Mesenchymal stem cell (in vitro differentiated cells and primary cell): ENCODE measurements around the gene RABGAP1L.

Experiments
- DNase-seq: peaks from one replicate; pipeline ENCODE4 v3.0.0-alpha.2; 2013
- H2AFZ ChIP-seq: one replicate; pipeline ENCODE4 v1.6.1; 2013; ENCODE audit warnings: low read depth, mild to moderate bottlenecking, control low read depth, inconsistent platforms, low read length, moderate library complexity
- H2AK5ac ChIP-seq: 2 replicates; pipeline ENCODE4 v1.6.1; 2013; ENCODE audit warnings: low read length, moderate library complexity, mild to moderate bottlenecking, inconsistent platforms; ENCODE audit not compliant: severe bottlenecking
- H2BK120ac ChIP-seq: one replicate; pipeline ENCODE4 v1.6.1; 2013; ENCODE audit warnings: low read depth, mild to moderate bottlenecking, inconsistent platforms, low read length, moderate library complexity
- H2BK12ac ChIP-seq, 2 experiments: one replicate each; pipeline ENCODE4 v1.6.1; 2013; ENCODE audit warnings: inconsistent platforms in 2 of 2, low read length in 2 of 2, mild to moderate bottlenecking in 2 of 2, moderate library complexity in 2 of 2, control low read depth in 1 of 2
- H2BK15ac ChIP-seq: one replicate; pipeline ENCODE4 v1.6.1; 2013; ENCODE audit warnings: mild to moderate bottlenecking, low read depth, inconsistent platforms; ENCODE audit not compliant: poor library complexity, severe bottlenecking
- H2BK5ac ChIP-seq: 2 replicates; pipeline ENCODE4 v1.6.1; 2013; ENCODE audit warnings: low read depth, mild to moderate bottlenecking, low read length, control low read depth, inconsistent platforms; ENCODE audit not compliant: poor library complexity, severe bottlenecking
- H3K14ac ChIP-seq, 2 experiments: one replicate each; pipeline ENCODE4 v1.6.1; 2013; ENCODE audit warnings: inconsistent platforms in 2 of 2, low read length in 2 of 2, control low read depth in 1 of 2, mild to moderate bottlenecking in 1 of 2, moderate library complexity in 1 of 2
- H3K18ac ChIP-seq, 2 experiments: one replicate each; pipeline ENCODE4 v1.6.1; 2013; ENCODE audit warnings: inconsistent platforms in 2 of 2, low read length in 2 of 2, control low read depth in 1 of 2, low read depth in 1 of 2, mild to moderate bottlenecking in 1 of 2
- H3K23ac ChIP-seq, 2 experiments: one replicate each; pipeline ENCODE4 v1.6.1; 2013; ENCODE audit warnings: inconsistent platforms in 2 of 2, low read length in 2 of 2, mild to moderate bottlenecking in 2 of 2, moderate library complexity in 2 of 2, control low read depth in 1 of 2
- H3K27ac ChIP-seq: 2 replicates; pipeline ENCODE4 v1.5.1; 2013; ENCODE audit warnings: mild to moderate bottlenecking, moderate library complexity, low read length, control low read depth, inconsistent platforms; ENCODE audit not compliant: poor library complexity, severe bottlenecking
- H3K27me3 ChIP-seq, 2 experiments: 2 replicates each; pipeline versions ENCODE4 v1.6.1 to v1.7.0; 2013; ENCODE audit warnings: low read length in 2 of 2, mild to moderate bottlenecking in 2 of 2, moderate library complexity in 2 of 2, control low read depth in 1 of 2, inconsistent platforms in 1 of 2; ENCODE audit not compliant: control insufficient read depth in 1 of 2, insufficient read depth in 1 of 2
- H3K36me3 ChIP-seq, 2 experiments: 2 replicates each; pipeline versions ENCODE4 v1.6.1 to v1.7.0; 2013; ENCODE audit warnings: low read length in 2 of 2, control low read depth in 1 of 2, inconsistent platforms in 1 of 2, low read depth in 1 of 2, mild to moderate bottlenecking in 1 of 2; ENCODE audit not compliant: insufficient read depth in 2 of 2, control insufficient read depth in 1 of 2
- H3K4ac ChIP-seq, 2 experiments: one replicate each; pipeline ENCODE4 v1.6.1; 2013; ENCODE audit warnings: inconsistent platforms in 2 of 2, low read length in 2 of 2, mild to moderate bottlenecking in 2 of 2, moderate library complexity in 2 of 2, control low read depth in 1 of 2, low read depth in 1 of 2
- H3K4me1 ChIP-seq: 2 replicates; pipeline ENCODE4 v1.6.1; 2013; ENCODE audit warnings: low read depth, low read length, control low read depth; ENCODE audit not compliant: control insufficient read depth, insufficient read depth
- H3K4me2 ChIP-seq: 2 replicates; pipeline ENCODE4 v1.6.1; 2013; ENCODE audit warnings: low read length, mild to moderate bottlenecking, inconsistent platforms; ENCODE audit not compliant: poor library complexity, severe bottlenecking
- H3K4me3 ChIP-seq, 2 experiments: 2 replicates each; pipeline versions ENCODE4 v1.5.1 to v1.7.0; 2013; ENCODE audit warnings: low read length in 2 of 2, mild to moderate bottlenecking in 2 of 2, control low read depth in 1 of 2, low read depth in 1 of 2; ENCODE audit not compliant: insufficient read depth in 1 of 2
- H3K79me1 ChIP-seq: replicated peaks from 2 replicates; pipeline ENCODE4 v1.6.1; 2013; ENCODE audit warnings: mild to moderate bottlenecking, control low read depth, low read length, inconsistent platforms; ENCODE audit not compliant: poor library complexity, severe bottlenecking
- H3K9ac ChIP-seq: 2 replicates; pipeline ENCODE4 v1.7.0; 2013; ENCODE audit warnings: mild to moderate bottlenecking, low read length, moderate library complexity
- H3K9me3 ChIP-seq: 2 replicates; pipeline ENCODE4 v1.7.0; 2013; ENCODE audit warnings: mild to moderate bottlenecking, low read length; ENCODE audit not compliant: control insufficient read depth
- H4K8ac ChIP-seq: one replicate; pipeline ENCODE4 v1.6.1; 2013; ENCODE audit warnings: inconsistent platforms, mild to moderate bottlenecking, low read length, moderate library complexity
- H4K91ac ChIP-seq: one replicate; pipeline ENCODE4 v1.6.1; 2013; ENCODE audit warnings: mild to moderate bottlenecking, low read length, inconsistent platforms
- WGBS: methylation state at CpG from one replicate; pipeline ENCODE4 v1.1.7; 2013; ENCODE audit warnings: mixed read lengths; 5-methylcytosine and 5-hydroxymethylcytosine counted together

RABGAP1L gene

GRCh38 chr1:174197088-174197487 is 37.8 kb downstream of the RABGAP1L start:
- no peak overlapping the region for H3K4ac ChIP-seq
- no peak overlapping the region for H4K91ac ChIP-seq
- no peaks in the 10 kb centered on the region for H3K4me1 ChIP-seq
- no peak overlapping the region for H3K4me3 ChIP-seq
- no peak overlapping the region for H4K8ac ChIP-seq
- H3K18ac ChIP-seq = no peak overlapping the region
- no peak overlapping the region for H2BK120ac ChIP-seq
- H3K9me3 ChIP-seq = no peaks in the 10 kb centered on the region
- H2BK5ac ChIP-seq = no peak overlapping the region
- H2BK12ac ChIP-seq = no peak overlapping the region
- H2AK5ac ChIP-seq = no peak overlapping the region
- H3K4me2 ChIP-seq = no peak overlapping the region
- no peak overlapping the region for H3K9ac ChIP-seq
- H3K27me3 ChIP-seq = no peaks in the 10 kb centered on the region
- peaks cover 21% of the 10 kb centered on the region for H3K79me1 ChIP-seq
- no peak overlapping the region for H3K14ac ChIP-seq
- no peaks in the 10 kb centered on the region for H3K36me3 ChIP-seq
- no peak for DNase-seq
- 98% methylated on average over 2 of the region's 2 CpGs for WGBS
- no peak overlapping the region for H2BK15ac ChIP-seq
- H2AFZ ChIP-seq = no peak overlapping the region
- no peak overlapping the region for H3K27ac ChIP-seq
- H3K23ac ChIP-seq = no peak overlapping the region

GRCh38 chr1:174197547-174197946 is 38.2 kb downstream of the RABGAP1L start:
- 98% methylated on average over 10 of the region's 10 CpGs for WGBS
- DNase-seq = no peak
- Histone ChIP-seq H3K4me1 (no peaks in the 10 kb centered on the region), H3K79me1 (peaks cover 17% of the 10 kb centered on the region), H3K9me3 (no peaks in the 10 kb centered on the region), H2BK15ac (no peak overlapping the region), H3K36me3 (no peaks in the 10 kb centered on the region), H3K9ac (no peak overlapping the region), H2BK5ac (no peak overlapping the region), H3K18ac (no peak overlapping the region), H3K27ac (no peak overlapping the region), H3K14ac (no peak overlapping the region), H3K27me3 (no peaks in the 10 kb centered on the region), H3K4me3 (no peak overlapping the region), H2BK120ac (no peak overlapping the region), H2BK12ac (no peak overlapping the region), H4K8ac (no peak overlapping the region), H3K4me2 (no peak overlapping the region), H4K91ac (no peak overlapping the region), H2AFZ (no peak overlapping the region), H3K23ac (no peak overlapping the region), H3K4ac (no peak overlapping the region), H2AK5ac (no peak overlapping the region)

- H3K4me3 ChIP-seq = no peak overlapping the region
- H3K27me3 ChIP-seq = no peaks in the 10 kb centered on the region
- no peak overlapping the region for H2BK15ac ChIP-seq
- H3K18ac ChIP-seq = no peak overlapping the region
- no peak overlapping the region for H4K91ac ChIP-seq
- H3K9ac ChIP-seq = no peak overlapping the region
- H3K9me3 ChIP-seq = peaks cover 2% of the 10 kb centered on the region
- H3K79me1 ChIP-seq = peaks cover 16% of the 10 kb centered on the region
- no peak overlapping the region for H3K27ac ChIP-seq
- no peak overlapping the region for H3K14ac ChIP-seq
- no peaks in the 10 kb centered on the region for H3K4me1 ChIP-seq
- no peak overlapping the region for H3K4ac ChIP-seq
- no peak overlapping the region for H3K4me2 ChIP-seq
- H2BK12ac ChIP-seq = no peak overlapping the region
- no peak overlapping the region for H4K8ac ChIP-seq
- H3K23ac ChIP-seq = no peak overlapping the region
- no peak for DNase-seq
- no peak overlapping the region for H2BK5ac ChIP-seq
- no peak overlapping the region for H2AK5ac ChIP-seq
- no peak overlapping the region for H2BK120ac ChIP-seq
- no peaks in the 10 kb centered on the region for H3K36me3 ChIP-seq
- H2AFZ ChIP-seq = no peak overlapping the region
These were observed 38.9 kb downstream of the RABGAP1L start for GRCh38 chr1:174198202-174198601.

GRCh38 chr1:174200746-174201145 is 41.4 kb downstream of the RABGAP1L start:
- no peak overlapping the region for H3K18ac ChIP-seq
- H3K4ac ChIP-seq = no peak overlapping the region
- peaks cover 19% of the 10 kb centered on the region for H3K79me1 ChIP-seq
- no peaks in the 10 kb centered on the region for H3K36me3 ChIP-seq
- H3K23ac ChIP-seq = no peak overlapping the region
- H3K27ac ChIP-seq = no peak overlapping the region
- no peak overlapping the region for H3K4me3 ChIP-seq
- no peak overlapping the region for H2BK12ac ChIP-seq
- WGBS = 83% methylated on average over 3 of the region's 4 CpGs
- peaks cover 6% of the 10 kb centered on the region for H3K9me3 ChIP-seq
- H2BK120ac ChIP-seq = no peak overlapping the region
- no peak overlapping the region for H4K91ac ChIP-seq
- H4K8ac ChIP-seq = no peak overlapping the region
- no peak overlapping the region for H3K9ac ChIP-seq
- no peaks in the 10 kb centered on the region for H3K27me3 ChIP-seq
- no peak overlapping the region for H2AFZ ChIP-seq
- no peak for DNase-seq
- no peak overlapping the region for H2AK5ac ChIP-seq
- no peaks in the 10 kb centered on the region for H3K4me1 ChIP-seq
- H3K4me2 ChIP-seq = no peak overlapping the region
- H2BK15ac ChIP-seq = no peak overlapping the region
- H2BK5ac ChIP-seq = no peak overlapping the region
- no peak overlapping the region for H3K14ac ChIP-seq
